Stimulated activated naive CD8-positive, alpha-beta T cell treated with anti-CD3 and anti-CD28 coated beads, Interleukin-15, Interleukin-2, amounts not matched to agents 100 U/mL and 50 U/mL, for 24 hours (primary cell): ENCODE data around the gene NCAPD3.
"Not testable (repeated sequence)": the region's sequence is repeated elsewhere in the genome, so short reads cannot be mapped to it uniquely, and the experiment has no call there.

Experiments used
- ATAC-seq: fragments of 150-1000 bp; cut with Tn5 transposase; one replicate; pipeline ENCODE4 v1.10.0; 2021
- DNase-seq: peaks from one replicate; pipeline ENCODE4 v3.0.0; 2021

NCAPD3 gene

GRCh38 chr11:134224710-134225664, 1.2 kb upstream of the NCAPD3 start:
- peak; percentile 75 for DNase-seq
- ATAC-seq, result peak; percentile 38

- peak; percentile 25 for DNase-seq
- ATAC-seq, result no peak
Observed at GRCh38 chr11:134223121-134223520, 646 bp downstream of the NCAPD3 start.

GRCh38 chr11:134216816-134217215, 7.0 kb downstream of the NCAPD3 start:
- DNase-seq (no peak), ATAC-seq (no peak)

- no peak for ATAC-seq
Observed at GRCh38 chr11:134215836-134216235, 7.9 kb downstream of the NCAPD3 start.

GRCh38 chr11:134207538-134208239, 16.1 kb downstream of the NCAPD3 start:
- peak; percentile 70 for DNase-seq
- ATAC-seq, result peak; percentile 32

More at GRCh38 chr11:134215836-134216235, 7.9 kb downstream of the NCAPD3 start:
- no peak for DNase-seq

GRCh38 chr11:134206185-134206584, 17.6 kb downstream of the NCAPD3 start:
- DNase-seq, result no peak
- ATAC-seq, result no peak

- ATAC-seq (no peak), DNase-seq (no peak)
Observed at GRCh38 chr11:134205729-134206128, 18.0 kb downstream of the NCAPD3 start.

- ATAC-seq, result no peak
- no peak for DNase-seq
Observed at GRCh38 chr11:134202661-134203060, 21.1 kb downstream of the NCAPD3 start.

- ATAC-seq, result no peak
- DNase-seq, result no peak
Observed at GRCh38 chr11:134200688-134201087, 23.1 kb downstream of the NCAPD3 start.

- no peak for DNase-seq
Observed at GRCh38 chr11:134199531-134199930, 24.2 kb downstream of the NCAPD3 start.

GRCh38 chr11:134196756-134197155, 27.0 kb downstream of the NCAPD3 start:
- DNase-seq (no peak), ATAC-seq (no peak)

More at GRCh38 chr11:134199531-134199930, 24.2 kb downstream of the NCAPD3 start:
- no peak for ATAC-seq

- ATAC-seq, result not testable (repeated sequence)
Observed at GRCh38 chr11:134188092-134188491, 35.7 kb downstream of the NCAPD3 start.

GRCh38 chr11:134181707-134182106, 42.1 kb downstream of the NCAPD3 start:
- ATAC-seq (no peak), DNase-seq (no peak)

More at GRCh38 chr11:134188092-134188491, 35.7 kb downstream of the NCAPD3 start:
- DNase-seq, result not testable (repeated sequence)

- ATAC-seq (no peak), DNase-seq (no peak)
Observed at GRCh38 chr11:134178032-134178674, 45.6 kb downstream of the NCAPD3 start.

- ATAC-seq (no peak), DNase-seq (no peak)
Observed at GRCh38 chr11:134176284-134176683, 47.5 kb downstream of the NCAPD3 start.

- DNase-seq (no peak), ATAC-seq (no peak)
Observed at GRCh38 chr11:134173296-134173695, 50.5 kb downstream of the NCAPD3 start.

GRCh38 chr11:134171951-134172350, 51.8 kb downstream of the NCAPD3 start:
- DNase-seq (no peak), ATAC-seq (no peak)

GRCh38 chr11:134170919-134171281, 52.9 kb downstream of the NCAPD3 start:
- no peak for ATAC-seq

GRCh38 chr11:134170177-134170918, 53.4 kb downstream of the NCAPD3 start:
- no peak for ATAC-seq

More at GRCh38 chr11:134170919-134171281, 52.9 kb downstream of the NCAPD3 start:
- no peak for DNase-seq

GRCh38 chr11:134164490-134165370, 59.0 kb downstream of the NCAPD3 start:
- DNase-seq (no peak), ATAC-seq (no peak)

More at GRCh38 chr11:134170177-134170918, 53.4 kb downstream of the NCAPD3 start:
- no peak for DNase-seq

- DNase-seq, result no peak
- no peak for ATAC-seq
Observed at GRCh38 chr11:134159652-134160051, 64.1 kb downstream of the NCAPD3 start.
